CD14-positive monocyte (primary cell): Measurements from ENCODE around the gene GDA. TPM values are rescaled to one million over a fixed set of nuclear protein-coding genes. Genes with fewer than 3 reads are reported as not detected.

Experiments used
- DNase-seq, 3 donors: peaks; one replicate each; pipeline ENCODE4 v3.0.0-alpha.2; 2011 to 2022
- H2AFZ ChIP-seq: 2 replicates; pipeline ENCODE4 v1.6.0; 2012; ENCODE audit warnings: mild to moderate bottlenecking, low read depth, low read length, inconsistent platforms; ENCODE audit not compliant: insufficient read depth, poor library complexity, severe bottlenecking
- H3K27ac ChIP-seq, 2 donors: 1 replicate in 1 of 2; 2 replicates in 1 of 2; pipeline ENCODE4 v1.5.1; 2012 to 2013; ENCODE audit warnings: low read length in 2 of 2, control low read depth in 1 of 2, inconsistent platforms in 1 of 2, low read depth in 1 of 2, mild to moderate bottlenecking in 1 of 2
- H3K27me3 ChIP-seq, 2 donors: one replicate each; pipeline versions ENCODE4 v1.6.0 to v1.6.1; 2011 to 2013; ENCODE audit warnings: low read length in 2 of 2; ENCODE audit not compliant: control insufficient read depth in 2 of 2, insufficient read depth in 2 of 2
- H3K36me3 ChIP-seq, 2 donors: replicated peaks in 1 of 2; 1 replicate in 1 of 2; 2 replicates in 1 of 2; pipeline versions ENCODE4 v1.5.1 to v1.6.1; 2012 to 2013; ENCODE audit warnings: low read length in 2 of 2, control low read depth in 1 of 2, inconsistent platforms in 1 of 2, mild to moderate bottlenecking in 1 of 2; ENCODE audit not compliant: insufficient read depth in 2 of 2, control insufficient read depth in 1 of 2
- H3K4me1 ChIP-seq, 2 donors: 1 replicate in 1 of 2; 2 replicates in 1 of 2; pipeline versions ENCODE4 v1.5.1 to v1.6.1; 2012 to 2013; ENCODE audit warnings: low read length in 2 of 2, control low read depth in 1 of 2, inconsistent platforms in 1 of 2, mild to moderate bottlenecking in 1 of 2, moderate library complexity in 1 of 2; ENCODE audit not compliant: insufficient read depth in 2 of 2, control insufficient read depth in 1 of 2
- H3K4me2 ChIP-seq: replicated peaks from 2 replicates; pipeline ENCODE3; 2012; ENCODE audit warnings: low read length, moderate library complexity, mild to moderate bottlenecking; ENCODE audit not compliant: poor library complexity, severe bottlenecking; ENCODE audit errors: extremely low read depth
- H3K4me3 ChIP-seq, 3 experiments: fragments of 200-600 bp in 1 of 3; sonication (generic) in 1 of 3; replicated peaks in 1 of 3; 1 replicate in 2 of 3; 2 replicates in 1 of 3; pipeline ENCODE4 v1.5.1; 2011 to 2013; ENCODE audit warnings: low read length in 3 of 3, mild to moderate bottlenecking in 3 of 3, control low read depth in 2 of 3, low read depth in 2 of 3, inconsistent platforms in 1 of 3, moderate library complexity in 1 of 3
- H3K79me2 ChIP-seq: 2 replicates; pipeline ENCODE4 v1.6.0; 2012; ENCODE audit warnings: mild to moderate bottlenecking, control low read depth, inconsistent platforms, low read length, moderate library complexity; ENCODE audit not compliant: insufficient read depth
- H3K9ac ChIP-seq: 2 replicates; pipeline ENCODE4 v1.6.0; 2017; ENCODE audit warnings: low read length, mild to moderate bottlenecking; ENCODE audit not compliant: insufficient read depth, poor library complexity, severe bottlenecking
- H3K9me3 ChIP-seq, 2 donors: replicated peaks in 1 of 2; 1 replicate in 1 of 2; 2 replicates in 1 of 2; pipeline versions ENCODE4 v1.5.1 to v1.6.1; 2012 to 2013; ENCODE audit warnings: low read length in 2 of 2, control low read depth in 1 of 2; ENCODE audit not compliant: control insufficient read depth in 1 of 2, insufficient read depth in 1 of 2
- H4K20me1 ChIP-seq: 2 replicates; pipeline ENCODE4 v1.6.0; 2012; ENCODE audit warnings: mild to moderate bottlenecking, low read length, control low read depth, moderate library complexity; ENCODE audit not compliant: insufficient read depth
- H3K27ac Mint-ChIP-seq, 7 donors: one replicate each; pipeline ENCODE4 v1.8.0; 2020; ENCODE audit warnings: mild to moderate bottlenecking in 7 of 7, mixed read lengths in 7 of 7, moderate library complexity in 6 of 7, inconsistent platforms in 2 of 7
- H3K27me3 Mint-ChIP-seq, 3 donors: one replicate each; pipeline ENCODE4 v1.8.0; 2021 to 2022; ENCODE audit warnings: low read depth in 3 of 3, mild to moderate bottlenecking in 3 of 3, mixed read lengths in 3 of 3, moderate library complexity in 3 of 3, inconsistent platforms in 1 of 3
- H3K36me3 Mint-ChIP-seq, 2 donors: one replicate each; pipeline ENCODE4 v1.8.0; 2020; ENCODE audit warnings: mixed read lengths in 2 of 2, inconsistent platforms in 1 of 2, mild to moderate bottlenecking in 1 of 2
- H3K4me1 Mint-ChIP-seq: one replicate; pipeline ENCODE4 v1.8.0; 2020; ENCODE audit warnings: mild to moderate bottlenecking, mixed read lengths
- H3K4me3 Mint-ChIP-seq, 2 donors: one replicate each; pipeline ENCODE4 v1.8.0; 2020; ENCODE audit warnings: mild to moderate bottlenecking in 2 of 2, mixed read lengths in 2 of 2, moderate library complexity in 1 of 2
- H3K9me3 Mint-ChIP-seq, 7 donors: one replicate each; pipeline ENCODE4 v1.8.0; 2020 to 2022; ENCODE audit warnings: mixed read lengths in 7 of 7, mild to moderate bottlenecking in 6 of 7, moderate library complexity in 6 of 7, inconsistent platforms in 2 of 7
- CTCF ChIP-seq: fragments of 200-600 bp; IDR thresholded peaks from one replicate; pipeline ENCODE4 v1.8.0; 2022; ENCODE audit warnings: antibody characterized with exemption, mild to moderate bottlenecking
- WGBS: methylation state at CpG from one replicate; pipeline ENCODE4 v1.1.5; 2013; ENCODE audit warnings: missing lambda C conversion rate; ENCODE audit not compliant: insufficient coverage; 5-methylcytosine and 5-hydroxymethylcytosine counted together
- intact Hi-C, 2 donors: fragments of 100-400 bp; cut with micrococcal nuclease; formaldehyde crosslinking; loops; one replicate each; pipeline versions ENCODE4 v1.15.0 to v1.15.1; 2023
- polyA plus RNA-seq, 3 donors: library from polyadenylated mRNA; depleted of rRNA in 1 of 3; unstranded in 2 of 3; stranded (reverse) in 1 of 3; fragments of 300-500 nt in 2 of 3; fragments of >200 nt in 1 of 3; fragmentation: Illumina TruSeq in 2 of 3; gene quantifications; 1 replicate in 2 of 3; 2 replicates in 1 of 3; pipeline ENCODE4 v1.2.3, GENCODE V29; 2012 to 2021

GDA gene
- polyA plus RNA-seq, 3 donors: not detected

- no peak overlapping the region for H3K4me3 ChIP-seq
- H3K79me2 ChIP-seq: no peaks in the 10 kb centered on the region
- Mint-ChIP-seq H3K9me3 (peaks cover 0 to 10% (median 3%) of the 10 kb centered on the region in 7 donors), H3K27ac (no peak overlapping the region), H3K4me1 (no peaks in the 10 kb centered on the region), H3K36me3 (no peaks in the 10 kb centered on the region), H3K4me3 (no peak overlapping the region), H3K27me3 (peaks cover 3 to 6% (median 4%) of the 10 kb centered on the region in 3 donors)
- no peak overlapping the region for H3K4me2 ChIP-seq
- peaks cover 0 to 5% of the 10 kb centered on the region in 2 donors for H3K9me3 ChIP-seq
- no peaks in the 10 kb centered on the region for H4K20me1 ChIP-seq
- no peaks in the 10 kb centered on the region for H3K4me1 ChIP-seq
- DNase-seq: no peak
- H2AFZ ChIP-seq: no peak overlapping the region
- no peak overlapping the region for H3K9ac ChIP-seq
- TF ChIP-seq CTCF: no peak
- H3K27me3 ChIP-seq: no peaks in the 10 kb centered on the region
- WGBS: no CpG with 5 or more reads among the region's 2 CpGs
- no peaks in the 10 kb centered on the region for H3K36me3 ChIP-seq
- no peak overlapping the region for H3K27ac ChIP-seq
- intact Hi-C loops: no loop called here
Measured at GRCh38 chr9:72113056-72113455, 36.2 kb upstream of the GDA start.

GRCh38 chr9:72119853-72120252 lies 29.4 kb upstream of the GDA start:
- H3K27ac ChIP-seq: no peak overlapping the region
- H3K9me3 ChIP-seq: no peaks in the 10 kb centered on the region
- WGBS: 100% methylated on average over 1 of the region's 2 CpGs
- H3K27ac Mint-ChIP-seq: no peak overlapping the region
- no peak for TF ChIP-seq CTCF
- H3K4me3 ChIP-seq: no peak overlapping the region
- no peaks in the 10 kb centered on the region for H4K20me1 ChIP-seq
- no peaks in the 10 kb centered on the region for H3K36me3 ChIP-seq
- H2AFZ ChIP-seq: no peak overlapping the region
- peaks cover 4 to 8% (median 6%) of the 10 kb centered on the region in 3 donors for H3K27me3 Mint-ChIP-seq
- no peak overlapping the region for H3K9ac ChIP-seq
- peaks cover 0 to 3% (median 0%) of the 10 kb centered on the region in 7 donors for H3K9me3 Mint-ChIP-seq
- H3K79me2 ChIP-seq: no peaks in the 10 kb centered on the region
- DNase-seq: no peak
- H3K36me3 Mint-ChIP-seq: no peaks in the 10 kb centered on the region
- H3K27me3 ChIP-seq: no peaks in the 10 kb centered on the region
- no peaks in the 10 kb centered on the region for H3K4me1 ChIP-seq
- H3K4me1 Mint-ChIP-seq: peaks cover 4% of the 10 kb centered on the region
- H3K4me3 Mint-ChIP-seq: no peak overlapping the region
- intact Hi-C loops: no loop called here
- H3K4me2 ChIP-seq: no peak overlapping the region
